Psoas muscle (tissue), 8 donors: ENCODE results near the gene DNMT3L. TPM values are rescaled to one million over a fixed set of nuclear protein-coding genes. Genes with fewer than 3 reads are reported as not detected.

Experiments used
- ATAC-seq, 4 donors: fragments of 200-7000 bp; cut with Tn5 transposase; one replicate each; pipeline ENCODE4 v1.9.1; 2020; ENCODE audit warnings: moderate library complexity in 3 of 4, mild to moderate bottlenecking in 2 of 4
- DNase-seq, 2 donors: peaks; one replicate each; pipeline ENCODE4 v3.0.0-alpha.2; 2020
- H3K27ac ChIP-seq: fragments of 200-600 bp; one replicate; pipeline ENCODE4 v1.8.0; 2022
- H3K27me3 ChIP-seq, 3 donors: fragments of 200-600 bp in 1 of 3; one replicate each; pipeline versions ENCODE4 v1.6.1 to v1.8.0; 2013 to 2022; ENCODE audit warnings: low read length in 2 of 3, mild to moderate bottlenecking in 2 of 3, moderate library complexity in 1 of 3; ENCODE audit not compliant: insufficient read depth in 3 of 3
- H3K36me3 ChIP-seq, 2 donors: fragments of 200-600 bp in 1 of 2; one replicate each; pipeline versions ENCODE4 v1.6.1 to v1.8.0; 2013 to 2022; ENCODE audit warnings: low read depth in 1 of 2, mild to moderate bottlenecking in 1 of 2, moderate library complexity in 1 of 2; ENCODE audit not compliant: insufficient read depth in 1 of 2
- H3K4me1 ChIP-seq: fragments of 200-600 bp; one replicate; pipeline ENCODE4 v1.8.0; 2022
- H3K4me3 ChIP-seq: fragments of 200-600 bp; one replicate; pipeline ENCODE4 v1.8.0; 2022; ENCODE audit warnings: mild to moderate bottlenecking
- H3K9me3 ChIP-seq: fragments of 200-600 bp; one replicate; pipeline ENCODE4 v1.8.0; 2022
- whole genome bisulfite sequencing, 3 donors: extraction: QIAGEN DNeasy Blood & Tissue Kit; methylation state at CpG; one replicate each; pipeline versions ENCODE4 v1.1.6 to v1.1.7; 2013; 5-methylcytosine and 5-hydroxymethylcytosine counted together
- intact Hi-C, 2 donors: fragments of 100-400 bp; cut with DNase I; formaldehyde crosslinking; loops; one replicate each; pipeline versions ENCODE4 v1.11.0 to v1.14.2; 2022
- polyA plus RNA-seq, 3 donors: library from polyadenylated mRNA; stranded (reverse); fragments of 200-250 nt; gene quantifications; one replicate each; pipeline ENCODE4 v1.2.3, GENCODE V29; 2013
- total RNA-seq, 4 donors: library from RNA; stranded (reverse); fragmentation: NEBNext Ultra II Directional in 2 of 4; extraction: Animal tissue kit (Norgen Biotek cat#: 25700) in 2 of 4; gene quantifications; one replicate each; pipeline versions ENCODE4 v1.2.1 to v1.2.4, GENCODE V29; 2021 to 2023
- TF ChIP-seq, protein P1 (sequence below): fragments of 200-600 bp; IDR thresholded peaks from one replicate; pipeline ENCODE4 v1.8.0; 2022; ENCODE audit warnings: antibody characterized with exemption
- donor health status: healthy with polysubstance abuse.
- donor health status: DM: no; HTN: no; CAD: no; lungs with moderate emphysema.
- donor health status: Bipolar disorder and iron deficiency.
- donor health status: healthy.
- donor health status: DM: yes; HTN: yes; CAD: no.
- donor health status: DM: no; HTN: no; CAD: no.
- donor health status: DM: no; HTN: no; CAD: no.
- donor health status: DM: yes; HTN: yes; CAD: no.

The DNMT3L gene
- total and polyA plus RNA-seq, 7 donors, result not detected

DNA sequence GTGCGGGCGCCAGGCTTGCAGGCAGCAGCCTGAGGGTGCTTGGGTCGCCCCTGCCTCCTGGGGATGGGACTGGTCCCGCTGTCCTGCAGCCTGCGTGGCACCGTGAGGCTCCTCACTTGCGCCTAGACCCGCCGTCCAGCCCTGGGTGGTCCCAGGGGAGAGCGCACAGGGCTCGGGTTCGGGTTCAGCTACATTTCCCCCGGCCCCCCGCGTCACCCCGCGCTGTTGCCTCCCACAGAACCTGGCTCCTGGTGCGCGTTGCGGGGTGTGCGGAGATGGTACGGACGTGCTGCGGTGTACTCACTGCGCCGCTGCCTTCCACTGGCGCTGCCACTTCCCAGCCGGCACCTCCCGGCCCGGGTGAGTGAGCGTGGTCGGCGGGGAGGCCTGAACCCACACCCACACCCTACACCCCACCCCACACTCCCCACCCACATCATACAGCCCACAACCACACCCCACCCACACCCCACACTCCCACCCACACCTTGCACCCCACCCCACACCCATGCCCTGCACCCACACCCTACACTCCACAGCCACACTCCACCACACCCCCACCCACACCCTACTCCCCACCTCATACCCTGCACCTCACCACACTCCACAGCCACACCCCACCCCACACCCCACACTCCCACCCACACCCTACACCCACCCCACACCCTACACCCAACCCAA lies 32.0 kb upstream of the DNMT3L start:
- DNase-seq, result peak; percentile 11 to 43
- ATAC-seq, result no peak
- peaks cover 0 to 17% (median 3%) of the 10 kb centered on the region in 3 donors for H3K27me3 ChIP-seq
- no peaks in the 10 kb centered on the region for H3K9me3 ChIP-seq
- no peaks in the 10 kb centered on the region for H3K36me3 ChIP-seq
- TF ChIP-seq, protein P1, sequence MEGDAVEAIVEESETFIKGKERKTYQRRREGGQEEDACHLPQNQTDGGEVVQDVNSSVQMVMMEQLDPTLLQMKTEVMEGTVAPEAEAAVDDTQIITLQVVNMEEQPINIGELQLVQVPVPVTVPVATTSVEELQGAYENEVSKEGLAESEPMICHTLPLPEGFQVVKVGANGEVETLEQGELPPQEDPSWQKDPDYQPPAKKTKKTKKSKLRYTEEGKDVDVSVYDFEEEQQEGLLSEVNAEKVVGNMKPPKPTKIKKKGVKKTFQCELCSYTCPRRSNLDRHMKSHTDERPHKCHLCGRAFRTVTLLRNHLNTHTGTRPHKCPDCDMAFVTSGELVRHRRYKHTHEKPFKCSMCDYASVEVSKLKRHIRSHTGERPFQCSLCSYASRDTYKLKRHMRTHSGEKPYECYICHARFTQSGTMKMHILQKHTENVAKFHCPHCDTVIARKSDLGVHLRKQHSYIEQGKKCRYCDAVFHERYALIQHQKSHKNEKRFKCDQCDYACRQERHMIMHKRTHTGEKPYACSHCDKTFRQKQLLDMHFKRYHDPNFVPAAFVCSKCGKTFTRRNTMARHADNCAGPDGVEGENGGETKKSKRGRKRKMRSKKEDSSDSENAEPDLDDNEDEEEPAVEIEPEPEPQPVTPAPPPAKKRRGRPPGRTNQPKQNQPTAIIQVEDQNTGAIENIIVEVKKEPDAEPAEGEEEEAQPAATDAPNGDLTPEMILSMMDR, result no peak
- H3K4me3 ChIP-seq, result no peak overlapping the region
- WGBS, 3 donors, result 87 to 91% (median 90%) methylated on average over 32 to 33 of the region's 33 CpGs
- H3K27ac ChIP-seq, result no peak overlapping the region
- intact Hi-C loops, result no loop called here
- peaks cover 7% of the 10 kb centered on the region for H3K4me1 ChIP-seq

DNA sequence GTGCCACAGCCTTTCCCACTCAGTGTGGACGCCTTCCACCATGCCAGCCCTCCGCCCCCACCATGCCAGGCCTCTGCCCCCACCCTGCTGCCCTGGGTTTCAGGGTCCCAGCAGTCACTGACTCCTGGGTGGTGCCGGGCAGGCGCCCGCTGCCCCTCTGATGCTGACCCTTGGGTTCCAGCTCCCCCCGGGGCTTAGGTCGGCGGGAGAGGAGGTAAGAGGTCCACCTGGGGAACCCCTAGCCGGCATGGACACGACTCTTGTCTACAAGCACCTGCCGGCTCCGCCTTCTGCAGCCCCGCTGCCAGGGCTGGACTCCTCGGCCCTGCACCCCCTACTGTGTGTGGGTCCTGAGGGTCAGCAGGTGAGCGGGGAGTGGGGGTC lies 31.1 kb upstream of the DNMT3L start:
- TF ChIP-seq, protein P1, result no peak
- DNase-seq (peak; percentile 8 to 50), ATAC-seq (no peak)
- no peaks in the 10 kb centered on the region for H3K36me3 ChIP-seq
- H3K4me1 ChIP-seq, result peaks cover 4% of the 10 kb centered on the region
- intact Hi-C loops, result no loop called here
- WGBS, 3 donors, result 82 to 90% (median 84%) methylated on average over 14 to 15 of the region's 15 CpGs
- H3K27me3 ChIP-seq, result peaks cover 0 to 17% (median 3%) of the 10 kb centered on the region in 3 donors
- H3K27ac ChIP-seq, result no peak overlapping the region
- no peaks in the 10 kb centered on the region for H3K9me3 ChIP-seq
- H3K4me3 ChIP-seq, result no peak overlapping the region

- peak; percentile 20 to 58 for DNase-seq
- no peak for ATAC-seq
- Histone ChIP-seq H3K9me3 (no peaks in the 10 kb centered on the region), H3K4me3 (no peak overlapping the region), H3K4me1 (no peaks in the 10 kb centered on the region), H3K36me3 (no peaks in the 10 kb centered on the region), H3K27ac (no peak overlapping the region), H3K27me3 (peaks cover 0 to 18% (median 3%) of the 10 kb centered on the region in 3 donors)
- 56 to 64% (median 58%) methylated on average over 23 to 25 of the region's 25 CpGs for WGBS, 3 donors
- intact Hi-C loops, result no loop called here
- TF ChIP-seq, protein P1, result no peak
These were observed 30.5 kb upstream of the DNMT3L start for GRCh38 chr21:44291936-44292811.

DNA sequence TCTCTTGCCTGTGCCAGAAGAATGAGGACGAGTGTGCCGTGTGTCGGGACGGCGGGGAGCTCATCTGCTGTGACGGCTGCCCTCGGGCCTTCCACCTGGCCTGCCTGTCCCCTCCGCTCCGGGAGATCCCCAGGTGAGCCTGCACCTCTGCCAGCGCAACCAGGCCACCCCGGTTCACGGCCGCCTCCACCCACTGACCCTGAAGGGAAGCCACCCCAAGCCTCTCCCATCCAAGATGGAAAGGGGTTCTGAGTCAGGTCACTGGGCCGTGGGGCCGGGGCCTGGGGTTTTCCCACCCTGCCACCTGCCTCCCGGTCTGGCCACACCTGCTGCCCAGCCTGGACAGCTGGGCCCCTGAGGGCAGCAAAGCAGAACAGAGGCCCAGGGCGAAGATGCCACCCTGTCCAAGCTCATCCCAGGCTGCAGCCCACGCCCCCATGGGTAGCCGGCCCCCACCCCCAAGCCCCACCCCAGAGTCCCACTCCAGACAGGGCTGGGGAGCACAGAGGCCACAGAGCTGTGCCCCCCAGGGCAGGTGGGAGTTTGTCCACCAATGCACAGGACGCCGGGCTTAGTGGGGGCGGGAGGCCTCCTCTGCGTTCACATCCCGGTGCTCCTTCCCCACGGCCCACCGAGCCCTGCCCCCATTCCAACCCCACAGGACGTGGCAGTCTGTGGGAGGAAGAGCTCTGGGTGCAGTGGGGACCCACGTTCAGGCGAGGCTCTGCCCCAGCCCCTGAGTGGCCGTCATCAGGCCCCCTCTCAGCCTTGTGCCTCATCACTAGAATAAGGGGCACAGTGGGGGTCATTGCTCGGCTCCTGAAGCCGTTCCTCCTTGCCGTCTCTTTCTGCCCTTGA lies 29.6 kb upstream of the DNMT3L start:
- Histone ChIP-seq H3K36me3 (no peaks in the 10 kb centered on the region), H3K4me1 (no peaks in the 10 kb centered on the region), H3K4me3 (no peak overlapping the region), H3K27ac (no peak overlapping the region), H3K27me3 (peaks cover 0 to 21% (median 3%) of the 10 kb centered on the region in 3 donors), H3K9me3 (no peaks in the 10 kb centered on the region)
- ATAC-seq (no peak), DNase-seq (peak; percentile 7 to 54)
- intact Hi-C loops, result no loop called here
- WGBS, 3 donors, result 77 to 86% (median 77%) methylated on average over 32 to 33 of the region's 33 CpGs
- TF ChIP-seq, protein P1, result no peak
